ENCODE results near the gene SELENOH. TPM values are rescaled to one million over a fixed set of nuclear protein-coding genes. Genes with fewer than 3 reads are reported as not detected.
A peak's percentile ranks its signal among the peaks of the same experiment; 100 is the strongest.

Gene SELENOH
- total RNA-seq, 1 donor from 2014 or later, result 118 TPM

DNA sequence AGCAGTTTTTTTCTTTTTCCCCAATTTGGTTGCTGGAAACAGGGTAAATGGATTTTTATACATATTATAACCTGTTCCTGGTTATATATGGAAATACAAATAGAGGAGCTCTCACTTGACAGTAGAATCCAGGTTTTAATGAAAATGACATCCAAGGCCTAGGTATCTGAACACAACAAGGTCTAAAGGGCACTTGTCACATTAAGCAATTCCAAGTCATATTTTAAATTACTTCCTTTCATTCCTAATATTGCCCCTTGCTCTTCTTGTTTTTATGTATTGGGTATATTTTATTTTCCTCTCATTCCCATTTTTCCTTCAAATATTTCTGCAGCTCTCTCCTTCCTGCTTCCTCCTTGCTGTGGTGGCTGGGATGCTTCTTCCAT, 47.4 kb downstream of the SELENOH start:
- Histone ChIP-seq H3K4me1 (peaks cover 99% of the 10 kb centered on the region), H3K27me3 (ENCODE audit: low read depth) (no peaks in the 10 kb centered on the region), H3K4me3 (no peak overlapping the region), H3K36me3 (peaks cover 13% of the 10 kb centered on the region), H3K27ac (peak overlapping the region; percentile 25), H3K9me3 (no peaks in the 10 kb centered on the region)
- TF ChIP-seq, protein P1, sequence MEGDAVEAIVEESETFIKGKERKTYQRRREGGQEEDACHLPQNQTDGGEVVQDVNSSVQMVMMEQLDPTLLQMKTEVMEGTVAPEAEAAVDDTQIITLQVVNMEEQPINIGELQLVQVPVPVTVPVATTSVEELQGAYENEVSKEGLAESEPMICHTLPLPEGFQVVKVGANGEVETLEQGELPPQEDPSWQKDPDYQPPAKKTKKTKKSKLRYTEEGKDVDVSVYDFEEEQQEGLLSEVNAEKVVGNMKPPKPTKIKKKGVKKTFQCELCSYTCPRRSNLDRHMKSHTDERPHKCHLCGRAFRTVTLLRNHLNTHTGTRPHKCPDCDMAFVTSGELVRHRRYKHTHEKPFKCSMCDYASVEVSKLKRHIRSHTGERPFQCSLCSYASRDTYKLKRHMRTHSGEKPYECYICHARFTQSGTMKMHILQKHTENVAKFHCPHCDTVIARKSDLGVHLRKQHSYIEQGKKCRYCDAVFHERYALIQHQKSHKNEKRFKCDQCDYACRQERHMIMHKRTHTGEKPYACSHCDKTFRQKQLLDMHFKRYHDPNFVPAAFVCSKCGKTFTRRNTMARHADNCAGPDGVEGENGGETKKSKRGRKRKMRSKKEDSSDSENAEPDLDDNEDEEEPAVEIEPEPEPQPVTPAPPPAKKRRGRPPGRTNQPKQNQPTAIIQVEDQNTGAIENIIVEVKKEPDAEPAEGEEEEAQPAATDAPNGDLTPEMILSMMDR (IDR thresholded peaks at IDR 0.05), result no peak
- ATAC-seq (no peak), DNase-seq (no peak)
- intact Hi-C loops (cut with DNase I), result no loop called here

DNA sequence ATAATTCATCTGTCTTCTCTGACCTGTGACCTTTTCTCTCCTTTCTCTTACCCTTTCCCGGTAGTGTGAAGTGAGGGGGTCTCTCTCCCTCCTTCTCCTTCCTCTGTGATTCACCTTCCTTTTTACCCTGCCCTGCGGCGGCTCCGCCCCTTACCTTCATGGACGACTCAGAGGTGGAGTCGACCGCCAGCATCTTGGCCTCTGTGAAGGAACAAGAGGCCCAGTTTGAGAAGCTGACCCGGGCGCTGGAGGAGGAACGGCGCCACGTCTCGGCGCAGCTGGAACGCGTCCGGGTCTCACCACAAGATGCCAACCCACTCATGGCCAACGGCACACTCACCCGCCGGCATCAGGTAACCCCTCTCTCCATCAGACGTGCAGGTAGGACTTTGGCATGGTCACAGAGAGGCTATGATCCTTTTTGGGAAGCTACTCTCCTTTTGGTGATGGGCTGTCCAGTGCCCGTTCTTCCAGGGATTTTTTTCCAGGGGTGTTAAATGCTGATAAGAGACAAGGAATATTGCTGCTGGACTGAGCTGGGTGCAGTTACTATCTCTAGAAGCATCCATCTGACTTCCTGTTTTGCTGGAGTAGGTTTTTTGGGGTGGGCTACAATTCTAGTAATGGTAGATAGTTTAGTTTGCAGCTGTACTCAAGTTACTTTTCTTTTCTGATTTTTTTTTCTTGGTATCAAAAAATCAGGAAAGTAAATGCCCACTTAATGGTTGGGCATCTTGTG, 50.2 kb downstream of the SELENOH start:
- Histone ChIP-seq H3K4me3 (no peak overlapping the region), H3K27me3 (ENCODE audit: low read depth) (no peaks in the 10 kb centered on the region), H3K4me1 (peaks cover 91% of the 10 kb centered on the region), H3K9me3 (no peaks in the 10 kb centered on the region), H3K36me3 (peaks cover 37% of the 10 kb centered on the region), H3K27ac (peak overlapping the region; percentile 72)
- no peak for DNase-seq
- no peak for ATAC-seq
- intact Hi-C loops (cut with DNase I), result no loop called here
- TF ChIP-seq, protein P1 (IDR thresholded peaks at IDR 0.05), result no peak

DNA sequence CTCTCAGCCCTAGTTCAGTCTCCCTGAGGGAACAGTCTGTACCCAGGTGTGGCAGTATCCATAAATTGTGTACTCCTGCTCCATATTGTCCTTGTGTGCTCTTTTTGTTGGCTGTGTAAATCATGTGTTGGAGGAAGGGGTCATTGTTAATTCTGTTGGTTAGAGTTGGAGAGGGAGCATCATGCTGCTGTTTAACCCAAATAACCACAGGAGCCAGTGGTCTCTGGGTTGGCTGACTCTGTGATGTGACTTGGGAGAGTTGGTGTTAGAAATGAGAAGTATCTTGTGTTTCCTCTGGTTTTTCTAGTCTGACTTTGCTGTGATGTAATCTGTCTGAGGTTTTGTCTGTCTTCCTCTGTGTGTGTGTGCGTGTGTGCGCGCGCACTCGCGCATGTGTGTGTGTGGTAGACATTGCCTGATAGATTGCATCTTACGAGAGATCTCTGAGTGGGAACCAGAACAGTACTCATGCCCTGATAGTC, 50.8 kb downstream of the SELENOH start:
- Histone ChIP-seq H3K4me3 (peak overlapping the region; percentile 22), H3K36me3 (peaks cover 43% of the 10 kb centered on the region), H3K27ac (peak overlapping the region; percentile 72), H3K9me3 (no peaks in the 10 kb centered on the region), H3K27me3 (ENCODE audit: low read depth) (no peaks in the 10 kb centered on the region), H3K4me1 (peaks cover 85% of the 10 kb centered on the region)
- DNase-seq (peak; percentile 95), ATAC-seq (peak; percentile 88 to 95)
- intact Hi-C loops (cut with DNase I), result no loop called here
- TF ChIP-seq, protein P1 (IDR thresholded peaks at IDR 0.05), result no peak

DNA sequence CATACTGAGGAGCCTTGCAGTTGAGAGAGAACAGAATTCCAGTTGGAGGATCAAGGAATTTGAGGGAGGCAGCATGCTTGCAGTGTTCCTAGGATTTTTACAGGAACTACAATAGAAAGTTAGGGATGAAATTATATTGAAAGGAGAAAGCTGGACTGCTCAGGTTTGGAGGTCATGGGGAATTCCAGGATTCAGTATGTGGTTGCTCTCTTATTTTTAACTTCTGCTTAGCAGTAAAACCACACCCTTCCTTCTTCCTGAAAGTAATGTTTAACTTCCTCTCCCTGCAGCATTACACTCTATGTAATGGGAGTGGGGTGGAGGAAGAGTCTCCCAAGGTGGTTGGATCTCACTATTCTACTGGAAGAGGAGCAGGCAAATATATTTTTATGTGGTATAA, 51.6 kb downstream of the SELENOH start:
- Histone ChIP-seq H3K27ac (peak overlapping the region; percentile 72), H3K36me3 (peaks cover 49% of the 10 kb centered on the region), H3K4me3 (peak overlapping the region; percentile 22), H3K4me1 (peaks cover 79% of the 10 kb centered on the region), H3K9me3 (no peaks in the 10 kb centered on the region), H3K27me3 (ENCODE audit: low read depth) (no peaks in the 10 kb centered on the region)
- DNase-seq (no peak), ATAC-seq (peak; percentile 72 to 78)
- TF ChIP-seq, protein P1 (IDR thresholded peaks at IDR 0.05), result no peak
- intact Hi-C loops (cut with DNase I), result no loop called here

Other genes starting within 250 kb of the SELENOH start
- gene SLC43A1, start 225.8 kb upstream of the SELENOH start, total RNA-seq, result 13.2 TPM
- gene TIMM10, start 210.7 kb upstream of the SELENOH start, total RNA-seq, result 35.3 TPM
- not detected for gene SMTNL1, start 203.9 kb upstream of the SELENOH start, total RNA-seq
- gene UBE2L6, start 173.8 kb upstream of the SELENOH start, total RNA-seq, result 172 TPM
- gene SERPING1, start 143.8 kb upstream of the SELENOH start, total RNA-seq, result 471 TPM
- gene YPEL4, start 91.6 kb upstream of the SELENOH start, total RNA-seq, result 3.1 TPM
- gene CLP1, start 83.7 kb upstream of the SELENOH start, total RNA-seq, result 12.5 TPM
- 64.4 TPM for gene ZDHHC5, start 73.4 kb upstream of the SELENOH start, total RNA-seq
- 12.0 TPM for gene MED19, start 29.3 kb upstream of the SELENOH start, total RNA-seq
- 64.2 TPM for gene TMX2, start 28.9 kb upstream of the SELENOH start, total RNA-seq
- not detected for gene BTBD18, start 10.3 kb downstream of the SELENOH start, total RNA-seq
- 226 TPM for gene CTNND1, start 20.3 kb downstream of the SELENOH start, total RNA-seq

All from lower lobe of right lung (tissue), 2 donors.